ENCODE results near the gene OR56A1. TPM values are rescaled to one million over a fixed set of nuclear protein-coding genes. Genes with fewer than 3 reads are reported as not detected.
"Not testable (repeated sequence)": the region's sequence is repeated elsewhere in the genome, so short reads cannot be mapped to it uniquely, and the experiment has no call there.

The OR56A1 gene
- under 1 TPM in 1 of 5 donors, not detected in 4; 0.23 TPM for total RNA-seq
- not detected for total RNA-seq (2013)
- 0 to 0.09 (median 0) reads per million in 29 experiments for total RNA-seq

DNA sequence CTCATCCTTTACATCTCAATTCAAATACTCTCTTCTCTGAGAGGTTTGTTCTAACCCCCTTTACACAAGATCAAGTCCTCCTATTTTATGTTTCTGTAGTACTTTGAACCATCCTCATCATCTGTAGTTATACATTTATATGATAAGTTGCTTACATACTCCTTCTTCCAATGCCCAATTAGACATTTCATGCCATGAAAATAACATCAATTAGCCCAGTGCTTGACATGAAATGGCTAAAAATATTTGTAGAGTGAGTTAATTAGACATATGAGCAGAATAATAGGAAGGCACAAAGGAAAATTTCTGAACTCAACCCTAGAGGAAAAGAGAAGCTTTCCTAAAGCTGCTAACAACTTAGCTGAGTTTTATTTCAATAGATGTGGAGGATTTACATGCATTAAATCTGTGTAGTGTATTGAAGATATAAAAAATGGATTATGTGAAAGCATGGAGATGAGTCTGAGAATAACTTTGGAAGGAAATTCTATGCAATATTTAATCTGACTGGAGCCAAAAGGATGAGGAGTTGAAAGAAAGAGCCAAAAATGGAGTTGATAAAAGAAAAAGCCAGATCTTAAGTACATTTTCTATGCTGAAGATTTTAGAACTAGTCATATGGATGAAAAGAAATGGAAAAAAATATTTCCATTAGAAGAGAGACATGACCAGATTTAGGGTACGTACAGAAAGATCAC lies at the start of gene OR56A1:
Gene OR56A1, minus strand, starts transcription at position 51 of the 698 bp plus-strand sequence. CDS start 3,066 bp downstream, outside the sequence.
- H3K27ac Mint-ChIP-seq: no peak within 1 kb of the TSS
- no peak within 1 kb of the TSS for H3K4me3 Mint-ChIP-seq
- Histone ChIP-seq H3K27me3 (replicated peaks in 1 of 2; ENCODE audit: control insufficient read depth in 2 of 2, extremely low read depth in 1 of 2, insufficient read depth in 2 of 2, low read length in 1 of 2) (peaks cover 0 to 3% of the 10 kb centered on the region in 2 experiments), H3K36me3 (ENCODE audit: control insufficient read depth in 2 of 2, extremely low read depth in 1 of 2, insufficient read depth in 1 of 2, low read length in 1 of 2) (no peaks in the 10 kb centered on the region), H3K4me3 (ENCODE audit: control insufficient read depth in 1 of 2, extremely low read depth in 1 of 2, low read length in 1 of 2) (no peak within 1 kb of the TSS), H3K4me1 (ENCODE audit: control insufficient read depth in 1 of 2, extremely low read depth in 1 of 2, insufficient read depth in 2 of 2, low read length in 2 of 2) (no peaks in the 10 kb centered on the region), H3K9me3 (no peaks in the 10 kb centered on the region), H3K27ac (ENCODE audit: low read length) (no peak within 1 kb of the TSS)
- H3K36me3 Mint-ChIP-seq: no peaks in the 10 kb centered on the region
- H3K9me3 Mint-ChIP-seq: no peaks in the 10 kb centered on the region
- ChIA-PET POLR2A (no interaction called here), CTCF (no interaction called here)
- DNase-seq (no peak), ATAC-seq (replicated peaks in 1 of 4) (no peak)
- no peaks in the 10 kb centered on the region for H3K4me1 Mint-ChIP-seq
- peaks cover 14 to 15% of the 10 kb centered on the region in 2 donors for H3K27me3 Mint-ChIP-seq
- WGBS (ENCODE audit: insufficient coverage): 86% methylated on average over 1 of the region's 1 CpG

DNA sequence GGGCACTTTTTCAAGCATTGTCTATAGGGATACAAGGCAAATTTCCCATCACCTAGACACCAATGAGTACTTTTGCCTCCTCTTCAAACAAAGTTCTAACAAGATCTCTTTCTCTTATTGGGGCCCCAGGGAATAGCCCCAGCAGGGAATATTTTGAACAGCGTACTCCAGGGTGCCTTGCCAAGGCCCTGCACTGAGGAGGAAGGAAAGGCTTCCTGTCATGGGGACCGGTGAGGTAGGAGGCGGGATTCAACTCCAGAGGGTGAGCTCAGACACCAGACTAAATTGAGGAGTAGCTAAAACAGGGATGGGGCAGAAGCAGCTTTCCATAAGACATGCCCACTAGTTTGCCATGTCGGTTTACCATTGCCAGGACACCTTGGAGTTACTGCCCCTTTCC lies 48.9 kb upstream of the OR56A1 start:
- H3K36me3 ChIP-seq (ENCODE audit: control insufficient read depth in 2 of 2, extremely low read depth in 1 of 2, insufficient read depth in 1 of 2, low read length in 1 of 2): no peaks in the 10 kb centered on the region
- H3K4me1 ChIP-seq (ENCODE audit: control insufficient read depth in 1 of 2, extremely low read depth in 1 of 2, insufficient read depth in 2 of 2, low read length in 2 of 2): no peaks in the 10 kb centered on the region
- ChIA-PET CTCF (no interaction called here), POLR2A (no interaction called here)
- H3K4me3 ChIP-seq (ENCODE audit: control insufficient read depth in 1 of 2, extremely low read depth in 1 of 2, low read length in 1 of 2): no peak overlapping the region
- ATAC-seq (replicated peaks in 1 of 4) (no peak), DNase-seq (no peak)
- H3K4me3 Mint-ChIP-seq: no peak overlapping the region
- H3K9me3 Mint-ChIP-seq: peaks cover 20 to 21% (median 20%) of the 10 kb centered on the region in 3 donors
- H3K27ac Mint-ChIP-seq: no peak overlapping the region
- H3K27me3 Mint-ChIP-seq: peaks cover 7 to 23% of the 10 kb centered on the region in 2 donors
- H3K9me3 ChIP-seq: no peaks in the 10 kb centered on the region
- H3K27ac ChIP-seq (ENCODE audit: low read length): no peak overlapping the region
- 40% methylated on average over 2 of the region's 4 CpGs for WGBS (ENCODE audit: insufficient coverage)
- peaks cover 0 to 10% of the 10 kb centered on the region in 2 experiments for H3K27me3 ChIP-seq (replicated peaks in 1 of 2; ENCODE audit: control insufficient read depth in 2 of 2, extremely low read depth in 1 of 2, insufficient read depth in 2 of 2, low read length in 1 of 2)
- H3K36me3 Mint-ChIP-seq: no peaks in the 10 kb centered on the region
- no peaks in the 10 kb centered on the region for H3K4me1 Mint-ChIP-seq

DNA sequence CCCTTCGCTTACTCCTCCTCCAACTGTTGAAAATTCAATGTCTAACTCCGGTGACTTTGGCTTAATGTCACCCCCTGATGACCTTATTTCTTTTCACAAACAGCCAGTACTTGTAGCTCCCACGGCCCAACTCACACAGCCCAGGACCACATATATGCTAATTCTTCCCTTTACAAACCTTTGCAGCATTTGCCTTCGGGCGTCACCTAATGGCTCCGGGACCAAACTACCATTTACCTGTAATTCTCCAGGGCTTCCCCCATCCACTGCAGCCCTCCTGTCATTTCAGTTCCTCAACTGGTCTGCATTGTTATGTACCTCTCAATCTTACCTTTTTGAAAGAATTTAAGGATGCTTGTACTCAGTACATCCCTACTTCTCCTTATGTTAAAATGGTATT lies 47.2 kb upstream of the OR56A1 start:
- Histone ChIP-seq H3K27ac (ENCODE audit: low read length) (no peak overlapping the region), H3K4me1 (ENCODE audit: control insufficient read depth in 1 of 2, extremely low read depth in 1 of 2, insufficient read depth in 2 of 2, low read length in 2 of 2) (no peaks in the 10 kb centered on the region), H3K36me3 (ENCODE audit: control insufficient read depth in 2 of 2, extremely low read depth in 1 of 2, insufficient read depth in 1 of 2, low read length in 1 of 2) (no peaks in the 10 kb centered on the region), H3K9me3 (no peaks in the 10 kb centered on the region), H3K27me3 (replicated peaks in 1 of 2; ENCODE audit: control insufficient read depth in 2 of 2, extremely low read depth in 1 of 2, insufficient read depth in 2 of 2, low read length in 1 of 2) (peaks cover 0 to 10% of the 10 kb centered on the region in 2 experiments), H3K4me3 (ENCODE audit: control insufficient read depth in 1 of 2, extremely low read depth in 1 of 2, low read length in 1 of 2) (no peak overlapping the region)
- no peak for DNase-seq
- 92% methylated on average over 6 of the region's 6 CpGs for WGBS (ENCODE audit: insufficient coverage)
- H3K4me3 Mint-ChIP-seq: no peak overlapping the region
- no peak for ATAC-seq (replicated peaks in 1 of 4)
- H3K36me3 Mint-ChIP-seq: no peaks in the 10 kb centered on the region
- H3K27me3 Mint-ChIP-seq: peaks cover 9 to 32% of the 10 kb centered on the region in 2 donors
- ChIA-PET POLR2A (no interaction called here), CTCF (no interaction called here)
- peaks cover 9 to 16% (median 16%) of the 10 kb centered on the region in 3 donors for H3K9me3 Mint-ChIP-seq
- H3K27ac Mint-ChIP-seq: no peak overlapping the region
- H3K4me1 Mint-ChIP-seq: no peaks in the 10 kb centered on the region

DNA sequence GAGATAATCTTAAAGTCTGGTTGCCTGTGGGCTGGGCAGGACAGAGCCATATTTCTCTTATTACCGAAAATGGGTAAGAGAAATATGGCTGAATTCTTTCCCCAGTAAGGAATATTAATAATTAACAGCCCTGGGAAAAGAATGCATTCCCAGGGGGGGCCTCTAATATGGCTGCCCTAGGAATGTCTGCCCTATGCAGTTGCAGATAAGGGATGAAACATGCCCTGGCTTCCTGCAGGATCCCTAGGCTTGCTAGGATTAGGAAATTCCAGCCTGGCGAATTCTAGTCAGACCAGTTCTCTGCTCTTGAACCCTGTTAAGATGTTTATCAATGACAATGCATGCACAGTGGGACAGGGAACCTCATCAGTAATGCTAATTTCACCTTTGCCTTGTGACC lies 45.9 kb upstream of the OR56A1 start:
- H3K27ac Mint-ChIP-seq; H3K27me3 ChIP-seq (replicated peaks in 1 of 2; ENCODE audit: control insufficient read depth in 2 of 2, extremely low read depth in 1 of 2, insufficient read depth in 2 of 2, low read length in 1 of 2); DNase-seq; H3K27ac ChIP-seq (ENCODE audit: low read length); POLR2A ChIA-PET; H3K4me3 Mint-ChIP-seq; H3K36me3 ChIP-seq (ENCODE audit: control insufficient read depth in 2 of 2, extremely low read depth in 1 of 2, insufficient read depth in 1 of 2, low read length in 1 of 2); H3K9me3 ChIP-seq; H3K4me3 ChIP-seq (ENCODE audit: control insufficient read depth in 1 of 2, extremely low read depth in 1 of 2, low read length in 1 of 2); ATAC-seq (replicated peaks in 1 of 4); H3K4me1 Mint-ChIP-seq; CTCF ChIA-PET; H3K36me3 Mint-ChIP-seq; H3K4me1 ChIP-seq (ENCODE audit: control insufficient read depth in 1 of 2, extremely low read depth in 1 of 2, insufficient read depth in 2 of 2, low read length in 2 of 2): not testable (repeated sequence)
- peaks cover 9 to 42% of the 10 kb centered on the region in 2 donors for H3K27me3 Mint-ChIP-seq
- WGBS (ENCODE audit: insufficient coverage): 63% methylated on average over 1 of the region's 2 CpGs
- peaks cover 4 to 16% (median 16%) of the 10 kb centered on the region in 3 donors for H3K9me3 Mint-ChIP-seq

- Histone ChIP-seq H3K27ac (ENCODE audit: low read length) (no peak overlapping the region), H3K4me3 (ENCODE audit: control insufficient read depth in 1 of 2, extremely low read depth in 1 of 2, low read length in 1 of 2) (no peak overlapping the region), H3K27me3 (replicated peaks in 1 of 2; ENCODE audit: control insufficient read depth in 2 of 2, extremely low read depth in 1 of 2, insufficient read depth in 2 of 2, low read length in 1 of 2) (no peaks in the 10 kb centered on the region), H3K4me1 (ENCODE audit: control insufficient read depth in 1 of 2, extremely low read depth in 1 of 2, insufficient read depth in 2 of 2, low read length in 2 of 2) (no peaks in the 10 kb centered on the region), H3K9me3 (no peaks in the 10 kb centered on the region), H3K36me3 (ENCODE audit: control insufficient read depth in 2 of 2, extremely low read depth in 1 of 2, insufficient read depth in 1 of 2, low read length in 1 of 2) (no peaks in the 10 kb centered on the region)
- DNase-seq (no peak), ATAC-seq (replicated peaks in 1 of 4) (no peak)
- Mint-ChIP-seq H3K4me1 (no peaks in the 10 kb centered on the region), H3K4me3 (no peak overlapping the region), H3K27me3 (peaks cover 0 to 26% of the 10 kb centered on the region in 2 donors), H3K9me3 (no peaks in the 10 kb centered on the region), H3K27ac (no peak overlapping the region), H3K36me3 (no peaks in the 10 kb centered on the region)
- POLR2A ChIA-PET: no interaction called here
- CTCF ChIA-PET: no interaction called here
- 33% methylated on average over 1 of the region's 4 CpGs for WGBS (ENCODE audit: insufficient coverage)
Observed at GRCh38 chr11:6067502-6067901, 36.9 kb upstream of the OR56A1 start.

DNA sequence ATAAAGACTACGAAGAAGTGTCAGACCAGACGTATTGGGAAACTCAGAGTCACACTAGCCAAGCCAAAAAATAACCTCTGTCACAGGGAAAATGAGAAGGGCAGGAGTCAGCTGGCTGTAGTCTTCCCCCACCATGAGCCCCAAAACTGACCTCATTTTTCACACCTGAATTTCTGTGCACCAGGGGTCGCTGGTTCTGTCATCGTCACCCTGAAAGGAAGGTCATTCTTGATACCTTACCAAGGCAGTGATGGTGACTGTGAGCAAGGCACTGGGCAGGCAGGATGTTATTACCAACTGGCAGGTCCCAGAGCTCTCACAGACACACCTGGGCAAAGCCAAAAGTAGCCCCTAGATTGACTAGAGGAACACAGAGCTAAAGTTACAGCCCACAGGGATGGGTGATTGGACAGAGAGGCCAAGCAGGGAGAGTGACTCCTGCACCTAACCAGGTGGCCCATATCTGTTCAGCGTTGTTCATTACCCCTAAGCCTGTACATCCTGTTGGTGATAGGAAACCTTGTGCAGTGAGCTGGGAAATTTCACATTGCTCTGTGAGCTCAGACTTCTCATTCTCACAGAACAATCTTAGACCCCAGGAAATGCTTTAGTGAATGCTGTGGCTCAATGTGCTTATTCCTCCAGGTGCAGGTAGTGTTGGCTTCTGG lies 32.3 kb upstream of the OR56A1 start:
- no CpG with 5 or more reads among the region's 5 CpGs for WGBS (ENCODE audit: insufficient coverage)
- no peaks in the 10 kb centered on the region for H3K9me3 ChIP-seq
- ATAC-seq (replicated peaks in 1 of 4): no peak
- H3K4me3 Mint-ChIP-seq: no peak overlapping the region
- no peaks in the 10 kb centered on the region for H3K36me3 ChIP-seq (ENCODE audit: control insufficient read depth in 2 of 2, extremely low read depth in 1 of 2, insufficient read depth in 1 of 2, low read length in 1 of 2)
- ChIA-PET CTCF (no interaction called here), POLR2A (no interaction called here)
- no peaks in the 10 kb centered on the region for H3K36me3 Mint-ChIP-seq
- H3K4me3 ChIP-seq (ENCODE audit: control insufficient read depth in 1 of 2, extremely low read depth in 1 of 2, low read length in 1 of 2): no peak overlapping the region
- no peak overlapping the region for H3K27ac ChIP-seq (ENCODE audit: low read length)
- H3K27me3 Mint-ChIP-seq: peaks cover 10 to 35% of the 10 kb centered on the region in 2 donors
- DNase-seq: peak in 1 of 35 experiments; percentile 10
- H3K27ac Mint-ChIP-seq: no peak overlapping the region
- no peaks in the 10 kb centered on the region for H3K27me3 ChIP-seq (replicated peaks in 1 of 2; ENCODE audit: control insufficient read depth in 2 of 2, extremely low read depth in 1 of 2, insufficient read depth in 2 of 2, low read length in 1 of 2)
- H3K4me1 ChIP-seq (ENCODE audit: control insufficient read depth in 1 of 2, extremely low read depth in 1 of 2, insufficient read depth in 2 of 2, low read length in 2 of 2): no peaks in the 10 kb centered on the region
- H3K9me3 Mint-ChIP-seq: no peaks in the 10 kb centered on the region
- H3K4me1 Mint-ChIP-seq: no peaks in the 10 kb centered on the region

All from T-cell (primary cell).